Occipital lobe (tissue), 2 donors: ENCODE measurements around the gene SUPT4H1. TPM values are rescaled to one million over a fixed set of nuclear protein-coding genes. Genes with fewer than 3 reads are reported as not detected.
"Not testable (repeated sequence)": the region's sequence is repeated elsewhere in the genome, so short reads cannot be mapped to it uniquely, and the experiment has no call there.

Experiments used
- DNase-seq: peaks from one replicate; lab custom pipeline; 2025; lab: John Stamatoyannopoulos, UW
- total RNA-seq: library from RNA; depleted of rRNA; stranded (reverse); fragments of >200 nt; gene quantifications from one replicate; pipeline ENCODE4 v1.2.3, GENCODE V29; 2014

Gene SUPT4H1
- total RNA-seq, 1 donor from 2014 or later: 28.4 TPM

- DNase-seq: not testable (repeated sequence)
Measured at GRCh38 chr17:58341136-58341860, 10.7 kb downstream of the SUPT4H1 start.

- no peak for DNase-seq
Measured at GRCh38 chr17:58340405-58340876, 11.6 kb downstream of the SUPT4H1 start.

DNA sequence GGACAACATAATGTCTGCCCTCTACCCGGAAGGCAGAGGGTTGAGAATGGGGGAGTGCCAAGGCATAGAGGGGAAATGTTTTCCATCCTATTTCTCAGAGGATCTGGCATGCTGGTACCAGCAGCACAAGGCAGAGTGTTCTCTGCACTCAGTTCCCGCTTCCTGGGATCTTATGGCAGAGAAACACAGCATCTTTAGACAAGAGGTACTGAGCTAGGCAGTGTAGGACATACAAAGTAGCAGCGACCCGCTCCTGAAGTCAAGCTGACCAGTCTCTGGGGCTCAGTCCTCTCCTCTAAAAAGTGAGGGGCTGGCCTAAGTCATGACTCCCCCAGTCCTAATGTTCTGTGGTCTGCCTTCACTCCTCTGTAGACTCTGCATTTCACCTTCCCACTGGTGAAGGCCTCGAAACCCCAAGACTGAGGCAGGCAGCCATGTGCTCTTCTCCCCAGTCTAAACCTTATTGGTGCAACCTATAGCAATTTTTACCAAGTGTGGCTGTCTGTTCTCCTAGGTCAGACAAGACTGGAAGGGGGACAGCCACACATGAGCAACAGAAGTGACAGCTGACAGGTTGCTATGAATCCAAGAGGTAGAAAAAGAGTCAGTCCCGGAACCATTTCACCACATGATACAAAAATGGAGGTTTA, 12.1 kb downstream of the SUPT4H1 start:
- no peak for DNase-seq

DNA sequence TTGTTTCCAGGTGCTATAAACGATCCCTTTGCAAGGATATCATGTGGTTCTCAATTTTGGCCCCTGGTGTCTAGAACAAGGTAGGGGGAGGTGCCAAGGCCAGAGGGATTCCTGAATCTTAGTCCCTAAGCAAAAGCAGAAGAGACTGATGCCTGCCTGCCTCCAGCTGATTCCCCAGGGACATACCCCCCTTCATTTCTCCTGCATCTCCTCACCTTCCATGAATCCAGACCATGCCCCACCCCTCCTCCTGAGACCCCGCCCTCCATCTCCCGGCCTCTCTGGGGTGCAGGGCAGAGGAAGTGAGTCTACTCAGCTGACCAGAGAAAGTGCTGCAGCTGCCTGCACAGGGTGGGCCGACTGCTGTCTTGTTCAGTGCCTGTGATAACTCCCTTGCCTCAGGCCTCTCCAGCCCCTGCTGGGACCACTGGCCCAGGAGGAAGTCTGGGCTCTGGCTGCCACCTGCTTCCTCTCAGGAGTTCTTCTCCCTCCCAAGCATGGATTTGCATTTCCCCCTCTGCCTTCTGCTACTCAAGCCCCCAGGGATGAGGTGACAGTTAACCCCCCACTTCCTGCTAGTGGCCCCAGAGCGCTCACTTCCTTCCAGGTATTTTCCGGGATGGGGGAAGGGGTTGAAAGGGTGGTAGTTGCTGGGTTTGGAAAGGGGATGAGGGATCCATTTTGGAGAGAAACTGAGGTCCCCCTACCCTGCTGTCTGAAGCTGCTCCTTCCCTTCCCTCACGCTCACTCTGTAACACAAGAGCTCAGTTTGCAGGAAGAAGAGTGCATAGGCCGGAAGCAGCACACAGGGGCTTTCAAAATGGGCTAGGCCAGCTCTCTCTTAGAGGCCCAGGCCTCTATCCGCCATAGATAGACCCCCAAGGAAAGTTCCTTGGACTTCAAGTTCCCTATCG, 12.9 kb downstream of the SUPT4H1 start:
- DNase-seq: no peak

DNA sequence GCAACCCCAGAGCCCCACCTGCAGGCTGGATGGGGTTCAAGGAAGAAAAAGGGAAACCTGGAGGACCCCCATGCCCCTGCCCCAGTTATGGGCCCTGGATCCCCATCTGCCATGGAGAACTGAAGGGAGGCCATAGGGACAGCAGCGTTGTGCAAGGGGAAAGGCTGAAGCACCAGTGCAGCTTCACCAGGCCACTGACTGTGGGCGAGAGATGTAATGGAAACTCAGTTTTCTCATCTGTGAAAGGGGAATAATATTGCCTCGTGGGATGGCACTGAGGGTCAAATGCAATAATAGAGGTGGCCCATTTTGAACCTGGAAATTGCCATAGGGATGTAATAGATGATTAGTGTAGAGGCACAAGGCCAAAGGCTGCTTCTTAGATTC, 13.6 kb downstream of the SUPT4H1 start:
- DNase-seq: no peak

DNA sequence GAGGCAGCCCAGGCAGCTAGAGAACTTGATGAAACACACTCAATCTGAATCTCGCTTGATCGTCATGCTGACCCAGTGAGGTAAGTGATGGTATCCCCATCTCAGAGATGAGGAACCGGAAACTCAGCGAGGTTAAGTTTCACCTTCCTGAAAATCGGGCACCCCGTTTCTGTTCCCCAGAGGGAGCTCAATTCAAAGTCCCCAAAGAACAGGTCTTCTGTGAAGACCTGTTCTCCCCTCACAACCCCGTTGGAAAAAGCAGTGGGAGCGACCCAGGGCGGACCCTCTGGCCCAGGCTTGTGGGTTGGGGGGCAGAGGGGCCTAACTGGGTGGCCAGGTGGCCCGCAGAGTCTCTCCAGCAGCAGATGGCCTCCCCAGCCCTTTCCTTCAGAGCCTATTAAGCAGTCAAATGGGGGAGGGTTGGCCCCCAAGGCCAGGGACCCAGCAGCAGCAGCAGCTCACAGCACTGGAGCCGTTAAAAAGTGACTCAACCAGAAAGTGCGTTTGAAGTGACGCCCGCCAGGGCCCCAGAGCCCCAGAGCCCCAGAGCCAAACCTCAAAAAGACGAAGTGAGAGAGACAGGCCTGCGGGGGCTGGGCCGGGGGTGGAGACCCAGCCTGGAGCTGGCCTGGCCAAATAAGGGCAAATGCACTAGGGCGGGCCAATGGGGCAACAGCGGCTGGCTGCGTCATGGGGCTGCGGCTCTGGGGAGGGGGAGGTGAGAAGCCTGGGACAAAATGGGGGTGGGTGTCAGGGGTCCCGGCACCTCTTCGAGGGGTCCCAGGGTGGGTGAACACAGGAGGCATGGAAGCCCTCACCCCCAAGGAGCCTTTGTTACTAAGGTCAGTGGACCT, 14.2 kb downstream of the SUPT4H1 start:
- DNase-seq: no peak

DNA sequence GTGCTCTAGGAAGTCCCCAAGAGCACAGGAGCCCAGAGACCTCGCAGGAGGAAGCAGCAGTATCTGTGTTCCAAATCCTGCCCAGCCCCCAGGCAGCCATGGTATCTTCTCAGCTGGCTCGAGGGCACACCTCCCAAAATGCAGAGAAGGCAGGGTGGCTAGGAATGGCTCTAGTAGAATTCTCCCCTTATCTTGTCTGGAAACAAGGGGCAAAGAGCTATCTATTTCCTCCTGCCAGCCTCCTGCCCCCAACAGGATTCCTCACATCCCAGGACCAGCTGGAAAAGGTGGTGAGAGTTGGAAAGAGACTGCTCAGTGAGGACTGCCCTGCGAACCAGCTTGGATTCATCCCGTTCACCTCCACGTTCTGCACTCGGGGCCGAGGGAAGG, 14.8 kb downstream of the SUPT4H1 start:
- DNase-seq: no peak

- DNase-seq: no peak
Measured at GRCh38 chr17:58336456-58337209, 15.4 kb downstream of the SUPT4H1 start.

DNA sequence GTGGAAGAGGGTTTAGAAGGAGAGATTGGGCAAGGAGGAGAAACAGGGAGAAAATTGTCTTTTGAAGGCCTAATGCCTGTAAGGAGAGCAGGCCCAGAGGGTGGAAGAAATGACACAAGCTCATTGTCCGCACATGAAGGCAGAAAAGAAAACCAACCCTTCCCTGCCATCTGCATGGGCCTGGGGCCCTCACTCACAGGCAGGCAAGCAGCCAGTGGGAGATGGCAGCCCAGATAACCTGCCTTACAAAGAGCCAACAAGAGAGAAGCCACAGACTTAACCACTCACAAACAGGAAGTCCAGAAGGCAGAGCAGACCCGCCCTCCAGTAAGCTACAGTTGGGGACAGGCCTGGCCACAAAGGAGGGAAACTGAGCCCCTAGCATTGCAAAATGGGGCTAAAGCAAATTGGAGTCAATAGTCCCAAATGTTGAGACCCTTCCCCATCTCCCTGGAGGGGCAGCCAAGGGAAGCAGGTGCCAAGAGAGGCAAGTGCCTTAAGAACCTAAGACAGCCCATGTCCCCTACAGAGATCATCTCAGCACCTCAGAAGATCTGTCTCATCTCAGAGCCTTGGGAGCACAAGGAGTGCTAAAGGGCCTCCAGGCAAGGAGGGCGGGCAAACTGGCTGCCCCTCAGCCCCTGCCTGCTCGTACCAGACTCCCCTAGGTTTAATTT, 16.1 kb downstream of the SUPT4H1 start:
- no peak for DNase-seq

DNA sequence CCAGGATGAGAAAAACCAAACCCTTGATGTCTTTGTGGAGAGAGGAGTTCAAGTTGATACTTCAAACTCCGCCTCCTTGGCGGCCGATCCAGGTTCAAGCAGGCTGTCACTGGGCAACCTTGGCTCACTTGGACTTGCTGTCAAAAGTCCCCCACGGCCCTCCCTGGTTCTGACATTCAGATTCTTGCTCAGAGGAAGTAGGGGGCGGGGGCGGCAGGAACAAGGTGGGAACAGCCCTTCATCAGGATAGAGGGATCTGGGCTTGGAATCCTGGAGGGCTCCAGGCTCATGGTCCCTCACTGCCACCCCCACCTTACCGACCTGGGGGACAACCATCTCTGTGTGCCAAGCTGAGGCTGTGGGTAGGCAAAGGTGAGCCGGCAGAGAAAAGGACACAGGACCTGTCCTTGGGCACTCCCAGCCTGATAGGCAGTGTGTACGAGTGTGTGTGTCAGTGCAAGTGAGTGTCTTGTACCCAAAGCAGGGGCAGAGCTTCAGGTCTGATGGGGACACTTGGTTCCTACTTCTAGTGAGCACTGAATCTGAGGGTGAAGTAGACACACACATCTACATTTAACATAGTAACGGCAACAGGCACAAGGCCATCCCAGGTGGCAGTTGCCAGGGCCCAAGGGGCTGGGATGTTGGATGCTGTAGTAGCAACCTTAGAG, 16.8 kb downstream of the SUPT4H1 start:
- no peak for DNase-seq

DNA sequence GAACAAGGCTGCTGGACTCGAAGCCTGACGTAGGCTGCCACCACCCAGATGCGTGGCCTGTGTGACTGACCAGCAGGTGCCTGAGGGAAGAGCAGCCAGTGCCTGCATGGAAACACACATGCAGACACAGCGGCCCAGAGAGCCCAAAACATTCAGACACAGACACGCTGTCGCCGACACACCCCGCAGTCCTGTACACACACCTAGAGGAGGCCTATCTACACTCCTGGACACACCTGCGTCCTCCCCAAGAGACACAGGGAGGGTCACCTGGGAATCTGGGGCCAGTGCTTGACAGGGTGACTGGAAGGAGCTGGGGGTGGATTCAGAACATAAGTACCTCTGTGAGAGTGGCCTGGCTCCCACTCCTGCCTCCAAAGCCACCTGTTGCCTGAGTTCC, 17.3 kb downstream of the SUPT4H1 start:
- DNase-seq: no peak

DNA sequence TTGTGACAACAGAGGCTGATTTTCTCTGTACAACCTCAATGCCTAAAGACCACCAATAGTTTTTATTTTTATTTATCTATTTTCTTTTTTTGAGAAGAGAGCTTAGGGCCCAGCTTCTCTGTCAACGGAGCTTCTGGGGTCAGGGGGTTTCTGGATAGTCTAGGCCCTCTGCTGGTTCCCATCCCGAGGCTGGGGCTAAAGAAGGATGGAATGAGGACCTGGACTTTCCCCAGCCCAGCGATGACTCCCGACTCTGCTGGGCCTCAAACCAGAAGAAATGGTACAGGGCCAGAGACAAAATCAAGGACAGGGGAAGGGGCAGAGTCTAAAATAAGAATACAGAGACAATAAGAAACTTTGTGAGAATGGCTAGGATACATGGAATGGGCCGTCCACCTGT, 17.7 kb downstream of the SUPT4H1 start:
- DNase-seq: no peak

DNA sequence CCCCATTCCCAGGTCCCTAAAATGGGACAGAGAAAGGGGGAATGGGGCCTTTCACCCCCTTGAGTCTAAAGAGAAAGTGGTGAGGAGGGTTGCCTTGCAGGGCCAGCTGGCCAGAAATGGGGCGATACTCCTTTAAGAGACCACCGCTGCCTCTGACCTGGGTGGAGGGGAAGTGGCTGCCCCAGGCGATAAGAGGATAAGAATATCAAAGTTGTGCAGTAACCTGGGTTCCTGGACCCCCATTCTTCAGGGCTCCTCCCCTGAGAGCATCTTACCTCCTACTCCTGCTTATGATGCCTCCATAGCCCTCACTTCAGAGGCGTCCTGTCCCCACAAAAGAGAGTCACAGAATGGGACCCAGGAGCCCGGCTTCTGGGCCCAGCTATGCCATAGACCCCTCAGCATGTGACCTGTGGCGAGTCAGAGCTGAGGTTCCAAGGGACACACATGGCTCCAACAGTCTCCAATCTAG, 18.2 kb downstream of the SUPT4H1 start:
- no peak for DNase-seq

DNA sequence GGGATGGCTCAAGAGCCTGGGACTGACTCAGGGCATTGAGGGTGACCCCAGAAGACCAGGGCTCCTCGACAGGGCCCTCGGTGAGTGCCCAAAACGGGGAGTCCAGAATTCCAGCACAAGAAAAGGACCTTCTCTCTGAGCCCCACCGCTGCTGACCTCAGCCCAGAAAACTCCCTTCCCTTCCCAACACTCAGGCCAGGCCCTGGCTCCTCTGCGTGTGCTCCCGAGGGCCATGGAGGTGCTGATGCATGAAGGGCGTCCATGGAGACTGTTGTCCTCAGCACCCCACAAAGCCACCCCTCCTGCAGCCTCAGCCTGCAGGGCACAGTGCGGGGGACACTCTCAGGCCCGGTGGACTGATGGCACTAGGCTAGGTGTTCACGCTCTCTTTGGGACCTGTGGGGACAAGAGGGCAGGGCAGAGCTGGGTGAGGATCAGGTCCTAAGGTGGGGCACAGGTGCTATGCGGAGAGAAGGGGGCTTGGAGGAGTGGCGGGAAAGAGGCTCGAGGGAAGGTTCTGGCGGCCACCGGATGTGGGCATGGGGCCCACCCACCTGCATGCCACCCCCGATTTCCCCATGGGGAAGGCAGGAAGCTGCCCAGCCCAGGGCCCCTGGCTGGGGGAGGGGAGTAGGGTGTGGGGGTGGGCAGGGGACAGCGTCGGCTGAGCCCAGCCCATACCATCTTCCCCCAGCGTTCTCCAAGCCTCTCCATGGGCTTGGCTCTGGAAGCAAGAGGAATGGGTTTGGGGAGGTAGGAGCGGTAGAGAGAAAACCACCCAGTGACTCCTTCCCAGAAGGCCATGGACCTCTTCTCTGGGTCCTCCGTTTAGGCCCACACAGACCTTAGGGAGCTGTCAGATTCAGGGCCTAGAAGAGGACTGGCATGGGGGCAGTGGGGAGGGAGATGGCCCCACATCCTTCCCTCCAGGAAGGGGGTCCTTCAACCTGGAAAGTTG, 18.9 kb downstream of the SUPT4H1 start:
- DNase-seq: no peak

- DNase-seq: no peak
Measured at GRCh38 chr17:58331815-58332777, 19.9 kb downstream of the SUPT4H1 start.

- no peak for DNase-seq
Measured at GRCh38 chr17:58330997-58331814, 20.8 kb downstream of the SUPT4H1 start.
